Endothelial cell of umbilical vein (primary cell): ENCODE measurements around the gene FBXO30. TPM values are rescaled to one million over a fixed set of nuclear protein-coding genes. Genes with fewer than 3 reads are reported as not detected.

Experiments used
- BruUV-seq: library from RNA; stranded (reverse); fragments of 400-500 nt; replicated peaks from 2 replicates; lab custom pipeline; 2021; lab: Mats Ljungman, UMichigan
- CTCF ChIA-PET: fragments of 300-600, 350-600 bp; sonication (Branson Sonifier 250); formaldehyde crosslinking; loops from one replicate; lab custom pipeline; 2021; ENCODE audit warnings: antibody characterized with exemption, inconsistent platforms; lab: Charles Lee
- POLR2A ChIA-PET: fragments of 300-600, 350-600 bp; sonication (Branson Sonifier 250); formaldehyde crosslinking; loops from one replicate; lab custom pipeline; 2021; ENCODE audit warnings: antibody characterized with exemption, inconsistent platforms; lab: Charles Lee
- DNase-seq: peaks from one replicate; pipeline ENCODE4 v3.0.0-alpha.2; 2011; ENCODE audit warnings: low read depth, low spot score
- FAIRE-seq: peaks from 2 replicates; lab custom pipeline; 2011; peaks lifted over from hg19 to GRCh38; lab: Jason Lieb, UNC
- H2AFZ ChIP-seq: 2 replicates; pipeline ENCODE4 v1.6.0; 2012; ENCODE audit warnings: low read depth, low read length, control low read depth, inconsistent platforms
- H3K27ac ChIP-seq: 2 replicates; pipeline ENCODE4 v1.5.1; 2011; ENCODE audit warnings: low read depth, mild to moderate bottlenecking, control low read depth, low read length, moderate library complexity; ENCODE audit not compliant: insufficient read depth
- H3K27me3 ChIP-seq, 2 experiments: 2 replicates each; pipeline versions ENCODE4 v1.6.0 to v1.6.1; 2011; ENCODE audit warnings: low read length in 2 of 2, mixed read lengths in 1 of 2; ENCODE audit not compliant: control insufficient read depth in 2 of 2, insufficient read depth in 2 of 2
- H3K36me3 ChIP-seq, 2 experiments: 2 replicates in 1 of 2; 3 replicates in 1 of 2; pipeline ENCODE4 v1.5.1; 2011; ENCODE audit warnings: low read length in 2 of 2, mild to moderate bottlenecking in 1 of 2, moderate library complexity in 1 of 2; ENCODE audit not compliant: control insufficient read depth in 2 of 2, insufficient read depth in 2 of 2; ENCODE audit errors: extremely low read depth in 1 of 2
- H3K4me1 ChIP-seq: 3 replicates; pipeline ENCODE4 v1.5.1; 2011; ENCODE audit warnings: mild to moderate bottlenecking, low read length; ENCODE audit not compliant: control insufficient read depth, insufficient read depth; ENCODE audit errors: extremely low read depth
- H3K4me2 ChIP-seq: 2 replicates; pipeline ENCODE4 v1.6.1; 2011; ENCODE audit warnings: low read length, control low read depth, mixed read lengths; ENCODE audit not compliant: insufficient read depth
- H3K4me3 ChIP-seq, 3 experiments: fragments of 200-600 bp in 1 of 3; sonication (generic), shearing (Covaris generic) in 1 of 3; replicated peaks in 1 of 3; 2 replicates each; pipeline ENCODE4 v1.5.1; 2011 to 2016; ENCODE audit warnings: control low read depth in 3 of 3, low read length in 3 of 3, mild to moderate bottlenecking in 2 of 3, inconsistent platforms in 1 of 3, low read depth in 1 of 3, moderate library complexity in 1 of 3; ENCODE audit not compliant: insufficient read depth in 1 of 3
- H3K79me2 ChIP-seq: 2 replicates; pipeline ENCODE4 v1.6.0; 2012; ENCODE audit warnings: low read length, inconsistent platforms; ENCODE audit not compliant: control insufficient read depth, insufficient read depth
- H3K9ac ChIP-seq: replicated peaks from 2 replicates; pipeline ENCODE3; 2011; ENCODE audit warnings: low read length, control low read depth; ENCODE audit not compliant: insufficient read depth; ENCODE audit errors: extremely low read depth
- H3K9me1 ChIP-seq: replicated peaks from 3 replicates; pipeline ENCODE4 v1.6.0; 2011; ENCODE audit warnings: mild to moderate bottlenecking, low read length; ENCODE audit not compliant: control insufficient read depth, insufficient read depth; ENCODE audit errors: extremely low read depth
- H3K9me3 ChIP-seq: replicated peaks from 2 replicates; pipeline ENCODE4 v1.5.1; 2012; ENCODE audit warnings: low read length, inconsistent platforms; ENCODE audit not compliant: control insufficient read depth, insufficient read depth
- H4K20me1 ChIP-seq: replicated peaks from 2 replicates; pipeline ENCODE3; 2011; ENCODE audit warnings: mild to moderate bottlenecking, low read length; ENCODE audit not compliant: control insufficient read depth, insufficient read depth; ENCODE audit errors: extremely low read depth
- EZH2 ChIP-seq: IDR thresholded peaks from 2 replicates; pipeline ENCODE4 v1.6.1; 2012; ENCODE audit warnings: borderline replicate concordance, low read depth, mild to moderate bottlenecking, moderate library complexity, low read length, inconsistent platforms; ENCODE audit not compliant: severe bottlenecking
- FOS ChIP-seq: IDR thresholded peaks from 2 replicates; pipeline ENCODE4 v1.6.1; 2011; ENCODE audit warnings: mild to moderate bottlenecking, low read length, moderate library complexity, borderline replicate concordance; ENCODE audit not compliant: insufficient read depth
- GATA2 ChIP-seq: IDR thresholded peaks from 2 replicates; pipeline ENCODE4 v1.7.0; 2011; ENCODE audit warnings: low read depth, mild to moderate bottlenecking, moderate library complexity, mixed read lengths, low read length; ENCODE audit not compliant: insufficient read length, insufficient read depth
- JUN ChIP-seq: IDR thresholded peaks from 2 replicates; pipeline ENCODE4 v1.6.1; 2011; ENCODE audit warnings: borderline replicate concordance, low read depth; ENCODE audit not compliant: insufficient read length, insufficient read depth
- MAX ChIP-seq: IDR thresholded peaks from 2 replicates; pipeline ENCODE4 v1.6.1; 2011; ENCODE audit not compliant: insufficient read depth, insufficient read length
- MYC ChIP-seq: IDR thresholded peaks from one replicate; pipeline ENCODE4 v1.6.1; 2011; ENCODE audit warnings: mild to moderate bottlenecking, low read depth, low read length
- POLR2A ChIP-seq: IDR thresholded peaks from 2 replicates; pipeline ENCODE4 v1.6.1; 2012; ENCODE audit warnings: low read depth, mild to moderate bottlenecking, control low read depth, low read length
- POLR2AphosphoS5 ChIP-seq: IDR thresholded peaks from 2 replicates; pipeline ENCODE4 v1.6.1; 2012; ENCODE audit warnings: low read depth, mild to moderate bottlenecking, control low read depth, low read length, moderate library complexity; ENCODE audit not compliant: insufficient read depth
- dilution Hi-C: fragments of 300-500 bp; cut with MboI; formaldehyde crosslinking; loops from one replicate; pipeline ENCODE4 v1.15.0; 2019; ENCODE audit warnings: low sequenced_read_pairs; ENCODE audit not compliant: extremely low pct_ligation_motif_present
- intact Hi-C: fragments of 100-400 bp; cut with micrococcal nuclease; formaldehyde crosslinking; loops from one replicate; pipeline ENCODE4 v1.10.0; 2022
- polyA plus RNA-seq, 4 experiments: library from polyadenylated mRNA; depleted of rRNA in 3 of 4; stranded (reverse) in 3 of 4; unstranded in 1 of 4; fragments of >200 nt; gene quantifications; 2 replicates each; pipeline versions ENCODE4 v1.2.1 to v1.2.3, GENCODE V29; 2011 to 2012; ENCODE audit warnings: missing spikeins in 1 of 4
- total RNA-seq: library from RNA; stranded (reverse); gene quantifications from 2 replicates; pipeline ENCODE4 v1.2.3, GENCODE V29; 2021
- TF ChIP-seq, protein P1 (sequence below), 2 donors: IDR thresholded peaks; 1 replicate in 1 of 2; 2 replicates in 1 of 2; pipeline ENCODE4 v1.5.1; 2011; ENCODE audit warnings: low read length in 2 of 2, mild to moderate bottlenecking in 2 of 2, moderate library complexity in 2 of 2, control low read depth in 1 of 2, inconsistent platforms in 1 of 2, low read depth in 1 of 2; ENCODE audit not compliant: insufficient read depth in 1 of 2; ENCODE audit errors: extremely low read depth in 1 of 2

Gene FBXO30
- total and polyA plus RNA-seq, 2 donors (not counting 3 experiments of a cell fraction or from before 2014, with no cell fraction given) = 3.3 to 11.1 TPM

GRCh38 chr6:145744619-145745018 is 70.0 kb downstream of the FBXO30 start:
- H3K79me2 ChIP-seq = no peaks in the 10 kb centered on the region
- H3K27me3 ChIP-seq = no peaks in the 10 kb centered on the region
- no peaks in the 10 kb centered on the region for H3K4me1 ChIP-seq
- dilution Hi-C loops = no loop called here
- no peaks in the 10 kb centered on the region for H3K36me3 ChIP-seq
- no peaks in the 10 kb centered on the region for H4K20me1 ChIP-seq
- ChIA-PET CTCF (interaction anchor here (0.8 kb wide), 1 partner anchor 10 kb away, joined by 3 read pairs; the partner anchor contains the start of gene EPM2A), POLR2A (no interaction called here)
- TF ChIP-seq JUN (no peak), POLR2A (no peak), EZH2 (no peak), MYC (no peak), GATA2 (no peak), MAX (no peak), POLR2AphosphoS5 (no peak), FOS (no peak)
- TF ChIP-seq, protein P1, sequence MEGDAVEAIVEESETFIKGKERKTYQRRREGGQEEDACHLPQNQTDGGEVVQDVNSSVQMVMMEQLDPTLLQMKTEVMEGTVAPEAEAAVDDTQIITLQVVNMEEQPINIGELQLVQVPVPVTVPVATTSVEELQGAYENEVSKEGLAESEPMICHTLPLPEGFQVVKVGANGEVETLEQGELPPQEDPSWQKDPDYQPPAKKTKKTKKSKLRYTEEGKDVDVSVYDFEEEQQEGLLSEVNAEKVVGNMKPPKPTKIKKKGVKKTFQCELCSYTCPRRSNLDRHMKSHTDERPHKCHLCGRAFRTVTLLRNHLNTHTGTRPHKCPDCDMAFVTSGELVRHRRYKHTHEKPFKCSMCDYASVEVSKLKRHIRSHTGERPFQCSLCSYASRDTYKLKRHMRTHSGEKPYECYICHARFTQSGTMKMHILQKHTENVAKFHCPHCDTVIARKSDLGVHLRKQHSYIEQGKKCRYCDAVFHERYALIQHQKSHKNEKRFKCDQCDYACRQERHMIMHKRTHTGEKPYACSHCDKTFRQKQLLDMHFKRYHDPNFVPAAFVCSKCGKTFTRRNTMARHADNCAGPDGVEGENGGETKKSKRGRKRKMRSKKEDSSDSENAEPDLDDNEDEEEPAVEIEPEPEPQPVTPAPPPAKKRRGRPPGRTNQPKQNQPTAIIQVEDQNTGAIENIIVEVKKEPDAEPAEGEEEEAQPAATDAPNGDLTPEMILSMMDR (IDR thresholded peaks at IDR 0.05; ENCODE audit: extremely low read depth in 1 of 2, insufficient read depth in 1 of 2, low read depth in 1 of 2, low read length in 2 of 2) = no peak
- no peak overlapping the region for H3K9ac ChIP-seq
- H3K9me1 ChIP-seq = no peaks in the 10 kb centered on the region
- no peak overlapping the region for H3K27ac ChIP-seq
- BruUV-seq = no TSS peak
- intact Hi-C loops = no loop called here
- no peak overlapping the region for H3K4me2 ChIP-seq
- no peak for FAIRE-seq
- no peak overlapping the region for H3K4me3 ChIP-seq
- no peak overlapping the region for H2AFZ ChIP-seq
- H3K9me3 ChIP-seq = no peaks in the 10 kb centered on the region
- DNase-seq = no peak

Other genes starting within 250 kb of the FBXO30 start
- gene EPM2A, start 79.3 kb downstream of the FBXO30 start, total RNA-seq = 4.8 and 5.5 TPM in 2 replicates
- 2.6 and 3.1 TPM in 2 replicates for gene EPM2A, start 79.3 kb downstream of the FBXO30 start, polyA plus RNA-seq
- gene SHPRH, start 149.6 kb upstream of the FBXO30 start, total RNA-seq = 11.2 and 12.4 TPM in 2 replicates
- gene SHPRH, start 149.6 kb upstream of the FBXO30 start, polyA plus RNA-seq = 2.7 and 3.3 TPM in 2 replicates
- gene GRM1, start 214.3 kb upstream of the FBXO30 start, total RNA-seq = not detected in 2 replicates
- gene GRM1, start 214.3 kb upstream of the FBXO30 start, polyA plus RNA-seq = 0.03 and 0.07 TPM in 2 replicates